GM18520 (cell line): ENCODE results near the gene SLC1A7.

ENCODE experiments used
- ATAC-seq: cut with Tn5 transposase; IDR thresholded peaks from one replicate; pipeline ENCODE4 v1.9.1; 2021; ENCODE audit not compliant: unreplicated experiment

Gene SLC1A7

DNA sequence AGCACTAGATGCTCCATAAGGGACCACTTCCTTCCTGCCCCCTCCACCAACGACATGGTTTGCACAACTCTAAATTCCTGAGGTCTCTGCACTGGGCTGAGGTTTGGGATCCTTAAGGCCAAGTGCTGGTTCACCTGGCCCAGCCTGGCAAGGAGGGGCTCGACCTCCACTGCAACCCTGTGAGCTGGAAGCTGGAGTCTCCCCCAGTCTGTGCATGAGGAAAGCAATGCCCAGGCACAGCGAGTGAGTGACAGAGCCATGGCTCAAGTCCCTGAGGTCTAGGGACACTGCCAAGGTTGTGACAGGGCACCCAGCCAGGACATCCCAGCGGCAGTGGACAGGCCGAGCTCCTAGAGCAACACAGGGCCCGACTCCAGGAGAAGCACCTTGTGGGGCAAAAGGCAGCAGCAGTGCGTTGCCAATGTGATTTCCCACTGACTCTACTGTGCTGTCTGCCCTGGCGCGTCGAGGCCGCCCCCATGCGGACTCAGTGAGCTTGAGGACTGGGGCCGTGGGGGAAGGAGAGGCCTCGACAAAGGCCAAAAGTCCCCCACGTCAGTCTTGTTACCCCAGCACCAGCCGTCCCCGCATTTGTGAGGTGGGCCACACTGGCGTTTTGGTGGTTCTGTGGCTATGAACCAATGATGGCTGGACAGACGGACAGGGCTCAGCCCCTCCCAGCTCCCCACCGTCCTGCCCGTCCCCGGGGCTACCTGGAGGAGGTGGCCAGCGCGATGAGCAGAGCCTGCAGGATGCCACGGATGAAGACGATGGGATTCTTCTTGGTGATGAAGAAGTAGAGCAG, 50.4 kb downstream of the SLC1A7 start:
- ATAC-seq = no peak

DNA sequence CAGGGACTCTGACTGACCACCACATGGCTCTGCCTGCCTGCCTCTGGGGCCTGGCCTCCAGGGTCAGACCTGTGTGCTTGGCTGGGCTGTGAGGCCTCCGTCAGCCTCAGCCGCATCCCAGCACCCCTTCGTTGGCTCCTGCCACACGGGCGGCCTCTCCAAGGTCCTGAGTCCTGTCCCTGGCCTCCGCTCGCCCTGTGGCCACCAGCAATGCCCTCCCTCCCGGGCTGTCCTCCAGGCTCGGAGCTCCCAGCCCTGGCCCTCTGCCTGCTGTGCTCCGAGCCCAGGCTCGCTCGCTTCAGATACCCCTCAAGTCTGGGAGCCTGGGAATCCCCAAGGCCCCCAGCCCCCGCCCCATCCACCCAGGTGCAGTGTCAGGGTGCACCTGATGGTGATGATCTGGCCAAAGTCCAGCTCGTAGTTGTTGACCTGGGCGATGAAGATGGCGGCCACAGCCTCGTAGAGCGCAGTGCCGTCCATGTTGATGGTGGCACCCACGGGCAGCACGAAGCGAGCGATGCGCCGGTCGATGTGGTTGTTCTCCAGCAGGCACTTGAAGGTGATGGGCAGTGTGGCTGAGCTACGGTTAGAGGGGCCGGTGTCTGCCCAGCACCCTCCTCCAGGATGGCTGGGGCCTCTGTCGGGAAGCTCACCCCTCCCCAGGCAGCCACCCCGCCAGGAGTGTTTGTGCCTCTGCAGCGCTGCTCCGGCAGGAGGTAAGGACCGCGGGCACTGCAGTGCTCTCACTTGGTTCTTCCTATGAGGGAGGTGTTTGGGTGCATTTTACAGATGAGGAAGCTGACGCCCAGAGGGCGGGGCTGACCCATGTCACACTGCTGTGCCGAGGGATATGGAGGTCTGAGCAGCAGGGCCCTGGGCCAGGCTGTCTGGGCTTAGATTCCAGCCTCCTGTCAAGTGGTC, 52.0 kb downstream of the SLC1A7 start:
- ATAC-seq = no peak

DNA sequence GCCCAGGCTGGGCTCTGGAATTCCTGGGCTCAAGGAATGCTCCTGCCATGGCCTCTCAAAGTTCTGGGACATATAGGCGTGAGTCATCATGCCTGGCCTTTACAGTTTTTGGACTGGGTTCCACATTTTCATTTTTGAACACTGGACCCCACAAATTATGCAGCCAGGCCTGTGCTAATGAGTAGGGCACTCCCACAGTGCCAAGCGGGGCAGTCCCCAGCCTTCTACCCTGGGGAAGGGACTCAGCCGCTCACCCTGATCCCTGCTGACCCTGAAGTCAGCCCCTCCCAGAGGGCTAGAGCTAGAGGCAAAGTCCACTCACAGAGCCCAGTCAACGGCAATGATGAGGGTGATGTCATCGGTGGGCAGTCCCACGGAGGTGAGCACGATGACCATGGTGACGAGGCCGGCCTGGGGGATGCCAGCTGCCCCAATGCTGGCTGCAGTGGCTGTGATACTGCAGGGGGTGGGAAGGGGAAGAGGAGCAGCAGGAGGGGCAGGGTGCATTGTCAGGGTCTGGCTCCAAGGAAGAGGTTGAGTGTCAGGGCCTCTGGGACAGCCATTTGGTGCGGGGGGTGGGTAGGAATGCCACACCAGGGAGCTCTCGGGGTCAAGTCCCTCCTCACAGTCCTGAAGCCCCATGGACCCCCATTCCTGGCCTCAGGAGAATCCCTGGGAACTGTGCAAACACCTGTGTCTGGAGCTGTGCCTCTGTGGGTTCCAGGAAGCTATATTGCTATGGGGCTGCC, 52.8 kb downstream of the SLC1A7 start:
- no peak for ATAC-seq

DNA sequence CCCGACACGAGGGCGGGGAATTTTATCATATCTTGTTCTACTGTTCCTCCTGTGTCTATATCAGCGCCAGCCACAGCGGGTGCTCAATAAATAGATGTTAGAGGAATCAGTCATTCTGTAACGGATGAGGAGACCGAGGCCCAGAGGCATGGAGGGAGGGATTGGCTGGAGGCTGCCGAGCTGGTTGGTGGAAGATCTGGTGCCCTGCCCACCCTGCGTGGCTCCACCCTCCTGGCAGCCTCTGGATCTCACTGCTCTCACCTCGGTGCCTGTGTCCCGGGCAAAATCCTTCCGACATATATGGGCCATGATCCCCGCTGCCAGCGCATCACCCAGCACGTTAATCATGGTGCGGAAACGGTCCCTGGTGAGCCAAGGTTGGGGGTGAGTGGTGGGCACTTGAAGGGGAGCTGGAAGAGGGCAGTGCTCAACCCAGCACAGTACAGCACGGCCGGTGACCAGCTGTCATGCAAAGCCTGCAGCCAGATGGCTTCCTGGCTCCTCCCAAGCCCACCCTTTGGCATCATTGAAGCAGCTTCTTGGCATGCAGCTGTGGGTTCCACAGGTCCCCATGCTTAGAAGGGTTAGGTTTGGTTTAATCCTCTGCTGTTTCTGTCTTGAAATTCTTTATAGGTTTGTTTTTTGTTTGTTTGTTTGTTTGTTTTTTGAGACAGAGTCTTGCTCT, 53.7 kb downstream of the SLC1A7 start:
- ATAC-seq = no peak

DNA sequence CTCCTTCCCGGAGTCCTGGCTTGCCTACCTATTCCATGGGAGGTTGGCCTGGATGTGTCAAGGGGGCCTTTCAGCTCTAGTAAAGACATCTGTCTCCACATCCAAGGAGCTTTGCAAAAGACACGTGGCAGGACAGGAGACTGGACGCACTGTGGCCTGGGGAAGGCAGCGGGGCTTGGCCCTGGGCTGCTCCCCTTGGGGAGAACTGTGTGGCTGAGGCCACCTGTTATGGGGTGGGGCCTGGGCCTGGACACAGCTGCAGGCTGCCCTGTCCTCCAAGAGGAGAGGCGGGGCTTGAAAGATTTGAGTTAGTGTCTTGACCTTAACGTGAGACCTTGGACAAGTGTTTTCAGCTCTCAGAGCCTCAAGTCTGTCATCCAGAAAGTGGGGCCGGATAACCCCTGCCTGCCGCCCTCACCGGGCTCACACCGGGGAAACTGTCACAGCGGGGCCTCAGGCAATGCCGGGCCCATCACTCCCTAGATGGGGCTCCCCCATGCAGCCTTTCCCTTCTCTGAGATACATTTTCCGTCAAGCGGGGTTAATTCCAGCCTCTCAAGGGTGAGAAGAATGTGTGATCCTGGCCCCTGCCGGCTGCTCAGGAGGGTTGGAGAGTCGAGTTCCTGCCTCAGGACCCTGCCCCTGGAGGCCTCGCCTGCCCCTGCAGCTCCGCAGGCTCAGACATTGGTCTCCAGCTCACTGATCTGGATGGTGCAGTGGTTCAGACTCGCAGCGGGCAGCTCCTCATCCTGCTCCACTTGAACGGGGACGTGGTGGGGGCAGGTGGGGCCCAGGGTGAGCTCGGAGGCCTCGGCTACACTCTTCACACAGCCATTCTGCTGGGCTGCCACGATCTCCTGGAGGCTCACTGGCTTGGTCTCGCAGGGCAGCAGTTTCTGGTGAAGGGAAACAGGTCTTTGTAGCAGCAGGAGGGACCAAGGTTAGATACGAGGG, 54.8 kb downstream of the SLC1A7 start:
- ATAC-seq = no peak

DNA sequence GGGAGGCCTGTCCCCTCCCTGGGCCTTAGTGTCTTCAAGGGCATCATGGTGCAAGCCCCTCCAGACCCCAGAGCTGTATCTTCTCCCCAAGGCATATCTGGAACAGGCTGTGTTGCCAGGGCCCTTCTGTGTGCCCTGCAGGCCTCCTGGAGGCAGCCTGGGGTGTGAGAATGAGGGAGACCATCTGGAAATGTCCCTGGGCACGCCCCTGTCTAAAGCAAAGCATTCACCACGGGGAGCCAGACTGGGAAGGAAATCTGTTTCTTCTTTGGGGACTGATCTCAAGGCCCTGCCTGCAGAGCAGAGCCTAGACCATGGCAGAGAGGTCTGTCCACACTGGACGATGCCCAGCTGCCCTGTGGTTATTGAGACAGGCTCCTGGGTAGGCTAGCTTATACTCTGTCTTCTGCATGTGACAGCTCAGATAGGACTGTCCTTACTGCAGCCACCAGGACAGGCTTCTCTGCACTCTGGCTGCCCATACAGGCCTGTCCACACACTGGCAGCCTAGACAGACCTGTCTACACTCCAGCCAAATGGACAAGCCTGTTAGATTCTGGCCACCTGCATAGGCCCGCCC, 55.9 kb downstream of the SLC1A7 start:
- ATAC-seq = no peak

DNA sequence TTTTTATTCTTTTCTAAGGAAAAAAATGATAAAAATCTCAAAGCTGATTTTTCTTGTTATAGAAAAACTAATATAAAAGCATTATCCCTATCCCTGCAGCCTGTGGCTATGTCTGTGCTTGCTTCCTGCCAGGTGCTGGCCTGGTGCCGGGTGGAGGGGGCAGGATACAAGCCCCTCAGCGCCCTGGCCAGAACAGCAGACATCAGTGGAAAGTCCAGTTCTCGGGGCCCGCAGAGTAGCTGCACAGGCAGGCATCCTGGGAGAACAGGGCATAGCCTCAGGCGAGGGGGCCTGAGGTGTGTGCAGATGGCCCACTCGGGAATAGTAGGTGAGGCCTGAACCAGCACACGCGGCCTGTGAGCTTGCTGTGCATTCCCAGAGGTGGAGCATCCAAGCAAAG, 57.0 kb downstream of the SLC1A7 start:
- ATAC-seq = no peak

DNA sequence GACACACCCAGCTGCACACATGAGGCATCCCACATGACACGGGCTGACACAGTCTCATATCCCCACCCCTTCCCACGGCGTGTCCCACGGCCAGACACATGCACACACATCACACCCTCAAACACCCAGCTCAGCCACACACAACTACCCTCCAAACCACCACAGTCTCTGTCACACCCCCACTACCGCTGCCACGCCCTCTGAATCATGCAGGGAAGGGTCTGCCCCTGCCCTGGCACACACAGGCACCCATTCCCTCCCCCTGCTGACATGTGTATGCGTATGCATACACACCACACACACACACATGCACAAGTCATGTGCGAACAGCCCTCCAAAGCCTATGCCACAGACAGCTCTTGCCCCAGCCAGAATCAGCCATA, 57.9 kb downstream of the SLC1A7 start:
- ATAC-seq = no peak

DNA sequence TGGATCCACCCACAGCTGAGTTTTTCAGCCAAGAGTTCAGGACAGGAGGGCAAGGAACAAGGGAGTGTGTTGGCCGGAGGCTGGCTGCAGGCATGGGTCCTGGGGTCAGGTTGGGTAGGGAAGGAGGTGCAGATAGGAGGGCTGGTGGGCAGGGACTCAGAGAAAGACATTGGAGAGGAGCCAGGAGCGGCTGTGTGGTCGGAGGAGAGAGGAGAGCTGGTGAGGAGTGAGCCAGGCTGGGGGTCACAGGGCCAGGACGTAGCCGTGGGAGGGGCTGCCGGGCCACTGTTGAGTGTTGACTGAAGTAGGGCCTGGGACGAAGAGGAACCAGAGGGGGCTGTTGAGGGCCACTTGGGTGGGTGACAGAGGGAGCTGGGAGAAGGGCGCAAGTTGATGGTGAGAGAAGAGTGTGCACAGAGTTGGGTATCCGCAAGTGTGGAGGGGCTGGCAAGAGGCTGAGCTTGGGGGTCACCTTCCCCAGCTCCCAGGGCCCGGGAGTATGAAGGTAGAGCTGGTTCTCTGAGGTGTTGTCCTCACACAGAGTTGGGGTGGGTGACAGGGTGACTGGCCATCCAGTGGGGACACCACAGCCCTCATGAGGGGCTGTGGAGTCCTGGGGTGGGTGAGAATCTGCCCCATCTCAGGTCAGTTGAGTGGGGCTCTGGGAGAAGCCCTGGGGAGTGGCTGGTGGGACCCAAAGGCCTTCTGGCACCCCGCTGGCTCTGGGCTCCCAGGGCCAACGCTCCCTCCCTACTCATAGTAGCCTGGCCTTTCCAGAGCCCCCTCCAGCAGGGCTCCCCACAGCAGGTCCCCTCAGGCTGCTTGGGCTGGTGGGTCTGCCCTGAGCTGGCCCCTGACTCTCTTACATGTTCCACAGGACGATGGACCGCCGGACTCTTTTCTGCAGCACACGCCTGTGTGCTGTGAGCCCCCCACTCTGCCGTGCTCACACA, 58.5 kb downstream of the SLC1A7 start:
- no peak for ATAC-seq

DNA sequence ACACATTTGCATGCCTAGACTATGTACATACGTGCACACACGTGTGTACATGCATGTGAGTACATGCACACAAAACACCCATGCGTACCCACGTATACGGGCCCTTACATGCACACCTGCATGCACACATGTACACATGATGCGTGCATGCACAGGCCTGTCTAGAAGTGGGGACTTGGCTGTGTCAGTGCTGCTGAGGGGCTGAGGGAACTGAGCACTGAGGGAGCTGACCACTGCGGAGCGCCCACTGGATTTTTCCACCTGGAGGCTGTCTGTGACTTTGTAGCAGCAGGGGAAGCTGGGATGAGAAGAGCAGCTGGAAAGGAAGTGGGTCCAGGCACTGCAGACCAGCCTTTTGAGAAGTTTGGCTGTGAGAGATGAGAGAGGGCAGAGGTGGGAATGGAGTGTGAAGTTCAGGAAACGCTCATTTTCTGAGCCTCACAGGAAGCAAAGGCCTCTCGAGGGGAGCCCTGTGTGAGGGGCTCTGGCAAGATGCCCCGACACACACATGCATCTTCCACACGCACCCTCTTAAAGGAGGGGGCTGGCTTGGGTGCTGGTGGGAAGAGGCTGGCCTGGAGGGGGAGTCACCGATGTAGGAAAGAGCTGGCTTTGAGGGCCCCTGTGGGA, 59.5 kb downstream of the SLC1A7 start:
- no peak for ATAC-seq

DNA sequence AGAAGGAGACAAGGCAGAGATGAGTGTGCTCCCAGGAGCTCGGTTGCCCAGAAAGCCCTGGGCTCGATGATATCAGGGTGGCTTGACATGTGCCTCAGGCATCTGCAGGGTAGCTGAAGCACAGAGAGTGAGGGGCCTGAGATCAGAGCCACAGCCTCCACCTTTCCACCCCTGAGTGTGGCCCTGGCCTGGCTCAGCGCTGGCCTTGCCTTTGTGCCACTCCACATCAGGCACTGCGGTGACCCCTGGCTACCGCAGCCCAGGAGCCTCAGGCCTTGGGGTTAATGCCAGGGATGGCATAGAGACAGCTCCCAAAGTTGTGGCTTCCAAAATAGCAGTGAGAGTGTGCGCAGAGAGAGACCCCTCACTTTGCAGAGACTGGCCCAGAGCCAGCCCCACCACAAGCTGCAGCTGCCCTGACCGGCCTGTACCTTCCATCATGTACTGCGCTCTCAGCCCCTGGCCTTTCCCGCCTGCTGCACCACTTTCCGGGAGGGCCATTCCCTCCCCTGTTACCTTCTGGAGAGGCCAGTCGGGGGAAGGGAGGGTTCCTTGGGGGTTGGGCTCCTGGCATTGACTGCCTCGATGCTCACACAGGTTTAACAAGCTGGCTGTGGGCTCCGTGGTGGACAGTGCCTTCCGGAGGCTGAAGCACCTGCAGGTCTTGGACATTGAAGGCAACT, 60.9 kb downstream of the SLC1A7 start:
- ATAC-seq = no peak

DNA sequence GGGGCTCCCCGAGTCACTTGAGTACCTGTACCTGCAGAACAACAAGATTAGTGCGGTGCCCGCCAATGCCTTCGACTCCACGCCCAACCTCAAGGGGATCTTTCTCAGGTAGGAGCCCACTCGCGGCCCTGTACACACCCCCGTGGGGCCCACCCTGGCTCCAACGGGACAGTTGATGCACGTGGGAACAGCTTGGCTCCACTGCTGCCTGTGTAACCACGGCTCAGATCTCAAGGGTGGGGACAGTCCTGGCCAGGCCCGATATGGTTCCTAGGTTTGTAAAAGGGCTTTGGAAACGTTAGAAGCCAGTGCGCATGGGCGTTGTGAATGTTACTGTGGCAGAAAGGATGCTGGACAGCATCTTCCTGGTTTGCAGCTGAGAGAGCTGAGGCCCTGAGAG, 61.7 kb downstream of the SLC1A7 start:
- no peak for ATAC-seq

DNA sequence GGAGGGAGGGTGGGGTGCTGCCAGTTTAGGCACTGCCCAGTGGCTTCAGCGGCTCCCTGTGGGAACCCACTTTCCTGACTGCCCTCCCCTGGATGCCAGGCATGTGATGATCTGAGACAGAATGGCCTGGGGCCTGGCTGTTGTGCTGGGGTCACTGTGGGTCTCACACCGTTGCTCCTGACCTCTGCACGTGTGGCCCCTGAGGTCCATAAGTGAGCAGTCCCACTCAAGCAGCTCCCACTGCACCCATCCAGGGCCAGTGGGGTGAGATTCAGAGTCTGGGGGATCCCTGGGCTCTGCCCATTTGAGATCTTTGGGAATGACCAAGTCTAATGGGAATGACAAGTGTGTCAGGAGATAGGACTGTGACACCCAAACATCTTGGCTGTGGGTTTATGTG, 62.4 kb downstream of the SLC1A7 start:
- ATAC-seq = no peak

DNA sequence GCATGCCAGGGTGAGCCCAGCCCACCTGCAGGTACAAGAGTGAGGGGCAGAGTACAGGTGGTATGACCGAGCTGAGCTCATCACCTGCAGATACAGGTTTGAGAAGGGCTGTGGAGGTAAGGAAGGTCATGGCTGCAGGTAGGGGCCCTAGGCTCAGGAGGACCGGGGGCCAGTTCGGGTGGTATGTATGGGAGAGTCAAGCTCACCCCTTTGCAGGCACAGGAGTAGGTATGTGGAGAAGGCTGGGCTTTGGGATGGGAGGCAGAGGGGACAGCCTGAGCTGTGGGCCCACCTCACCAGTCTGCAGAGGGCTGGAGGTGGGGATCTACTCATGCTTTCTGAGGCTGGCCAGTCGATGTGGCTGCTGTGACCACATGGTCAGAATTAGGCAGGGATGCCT, 63.2 kb downstream of the SLC1A7 start:
- no peak for ATAC-seq

DNA sequence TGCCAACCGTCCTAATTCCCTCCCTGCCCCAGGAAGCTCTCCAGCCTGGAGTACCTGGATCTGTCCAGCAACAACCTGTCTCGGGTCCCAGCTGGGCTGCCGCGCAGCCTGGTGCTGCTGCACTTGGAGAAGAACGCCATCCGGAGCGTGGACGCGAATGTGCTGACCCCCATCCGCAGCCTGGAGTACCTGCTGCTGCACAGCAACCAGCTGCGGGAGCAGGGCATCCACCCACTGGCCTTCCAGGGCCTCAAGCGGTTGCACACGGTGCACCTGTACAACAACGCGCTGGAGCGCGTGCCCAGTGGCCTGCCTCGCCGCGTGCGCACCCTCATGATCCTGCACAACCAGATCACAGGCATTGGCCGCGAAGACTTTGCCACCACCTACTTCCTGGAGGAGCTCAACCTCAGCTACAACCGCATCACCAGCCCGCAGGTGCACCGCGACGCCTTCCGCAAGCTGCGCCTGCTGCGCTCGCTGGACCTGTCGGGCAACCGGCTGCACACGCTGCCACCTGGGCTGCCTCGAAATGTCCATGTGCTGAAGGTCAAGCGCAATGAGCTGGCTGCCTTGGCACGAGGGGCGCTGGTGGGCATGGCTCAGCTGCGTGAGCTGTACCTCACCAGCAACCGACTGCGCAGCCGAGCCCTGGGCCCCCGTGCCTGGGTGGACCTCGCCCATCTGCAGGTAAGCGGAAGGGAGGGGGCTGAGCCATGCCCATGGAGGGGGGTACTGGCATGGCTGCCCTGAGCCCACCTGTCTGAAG, 63.9 kb downstream of the SLC1A7 start:
- ATAC-seq = no peak

DNA sequence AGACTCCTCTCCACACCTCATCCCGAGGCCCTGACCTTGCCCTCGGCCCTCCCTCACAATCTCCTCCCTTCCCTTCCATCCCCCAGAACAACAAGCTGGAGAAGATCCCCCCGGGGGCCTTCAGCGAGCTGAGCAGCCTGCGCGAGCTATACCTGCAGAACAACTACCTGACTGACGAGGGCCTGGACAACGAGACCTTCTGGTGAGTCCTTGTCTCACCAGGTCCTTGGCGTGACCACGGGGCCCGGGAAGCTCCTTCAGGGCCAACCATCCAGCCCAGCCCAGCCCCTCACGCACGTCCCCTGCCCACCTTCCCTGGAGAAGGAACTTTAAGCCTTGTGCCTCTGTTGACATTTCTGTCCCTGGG, 64.9 kb downstream of the SLC1A7 start:
- no peak for ATAC-seq
